Activated T-helper 1 cell treated with anti-CD3 and anti-CD28 coated beads, Interleukin-12 subunit alpha, Interleukin-12 subunit beta, Interleukin-2, Interleukin-4 antibody, amounts not matched to agents 30 ng/mL and 10 ng/mL and 1 ng/mL, durations not matched to agents 14 hours and 24 hours and 36 hours (primary cell): ENCODE data around the gene CDH13. TPM values are rescaled to one million over a fixed set of nuclear protein-coding genes. Genes with fewer than 3 reads are reported as not detected.

Source experiments
- DNase-seq: peaks from one replicate; pipeline ENCODE4 v3.0.0; 2021; ENCODE audit warnings: low spot score
- H3K27ac Mint-ChIP-seq: one replicate; pipeline ENCODE4 v1.8.0; 2021; ENCODE audit warnings: mild to moderate bottlenecking, mixed read lengths
- H3K27me3 Mint-ChIP-seq: one replicate; pipeline ENCODE4 v1.8.0; 2022; ENCODE audit warnings: mild to moderate bottlenecking, moderate library complexity, mixed read lengths; ENCODE audit not compliant: insufficient read depth
- H3K36me3 Mint-ChIP-seq: one replicate; pipeline ENCODE4 v1.8.0; 2021; ENCODE audit warnings: low read depth, mixed read lengths
- H3K4me1 Mint-ChIP-seq: one replicate; pipeline ENCODE4 v1.8.0; 2021; ENCODE audit warnings: low read depth, mixed read lengths
- H3K4me3 Mint-ChIP-seq: one replicate; pipeline ENCODE4 v1.8.0; 2021; ENCODE audit warnings: mild to moderate bottlenecking, moderate library complexity, mixed read lengths
- H3K9me3 Mint-ChIP-seq: one replicate; pipeline ENCODE4 v1.8.0; 2021; ENCODE audit warnings: mixed read lengths
- intact Hi-C: fragments of 100-400 bp; cut with micrococcal nuclease; formaldehyde crosslinking; loops from one replicate; pipeline ENCODE4 v1.15.1; 2024
- total RNA-seq: library from RNA; stranded (reverse); gene quantifications from 2 replicates; pipeline ENCODE4 v1.2.3, GENCODE V29; 2022

Gene CDH13
- total RNA-seq, 1 donor from 2014 or later = not detected

GRCh38 chr16:83040174-83040573, 413.4 kb downstream of the CDH13 start:
- Mint-ChIP-seq H3K4me3 (no peak overlapping the region), H3K27ac (no peak overlapping the region), H3K4me1 (no peaks in the 10 kb centered on the region), H3K27me3 (no peaks in the 10 kb centered on the region), H3K36me3 (no peaks in the 10 kb centered on the region), H3K9me3 (peaks cover 2% of the 10 kb centered on the region)
- no peak for DNase-seq
- intact Hi-C loops = no loop called here

- Mint-ChIP-seq H3K36me3 (no peaks in the 10 kb centered on the region), H3K9me3 (peaks cover 4% of the 10 kb centered on the region), H3K27ac (no peak overlapping the region), H3K4me3 (no peak overlapping the region), H3K4me1 (no peaks in the 10 kb centered on the region), H3K27me3 (no peaks in the 10 kb centered on the region)
- intact Hi-C loops = no loop called here
- DNase-seq = no peak
These were observed 417.8 kb downstream of the CDH13 start for GRCh38 chr16:83044589-83044988.

DNA sequence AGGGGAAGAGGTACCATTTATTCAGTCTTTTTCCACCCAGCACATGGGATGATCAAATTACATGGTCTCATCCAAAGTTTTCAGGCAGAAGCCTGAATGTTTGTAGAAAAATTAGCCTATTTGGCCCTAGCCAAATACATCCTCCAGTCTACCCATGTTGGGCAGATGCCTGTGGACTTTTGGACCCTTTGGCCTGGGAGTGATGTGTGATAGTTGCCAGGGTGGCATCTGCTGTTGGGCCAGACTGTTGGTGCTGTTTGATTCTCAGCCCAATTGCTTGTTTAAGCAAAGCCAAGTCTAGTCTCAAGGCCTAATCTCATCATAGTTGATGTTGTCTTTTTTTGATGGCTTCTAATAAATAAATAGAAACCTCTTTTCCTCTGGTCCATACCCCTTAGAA, 419.0 kb downstream of the CDH13 start:
- no peak overlapping the region for H3K27ac Mint-ChIP-seq

GRCh38 chr16:83046664-83047063, 419.9 kb downstream of the CDH13 start:
- no peaks in the 10 kb centered on the region for H3K27me3 Mint-ChIP-seq
- H3K4me1 Mint-ChIP-seq = no peaks in the 10 kb centered on the region
- no peak overlapping the region for H3K27ac Mint-ChIP-seq
- no peak overlapping the region for H3K4me3 Mint-ChIP-seq
- DNase-seq = no peak
- peaks cover 15% of the 10 kb centered on the region for H3K9me3 Mint-ChIP-seq
- intact Hi-C loops = no loop called here
- H3K36me3 Mint-ChIP-seq = no peaks in the 10 kb centered on the region

More for the DNA sequence above, 419.0 kb downstream of the CDH13 start:
- H3K9me3 Mint-ChIP-seq = peaks cover 10% of the 10 kb centered on the region
- no peak overlapping the region for H3K4me3 Mint-ChIP-seq
- H3K27me3 Mint-ChIP-seq = no peaks in the 10 kb centered on the region
- no peak for DNase-seq
- intact Hi-C loops = no loop called here
- no peaks in the 10 kb centered on the region for H3K36me3 Mint-ChIP-seq
- no peaks in the 10 kb centered on the region for H3K4me1 Mint-ChIP-seq

- Mint-ChIP-seq H3K36me3 (no peaks in the 10 kb centered on the region), H3K9me3 (peaks cover 15% of the 10 kb centered on the region), H3K4me3 (no peak overlapping the region), H3K27ac (no peak overlapping the region), H3K27me3 (no peaks in the 10 kb centered on the region), H3K4me1 (no peaks in the 10 kb centered on the region)
- intact Hi-C loops = no loop called here
- DNase-seq = no peak
These were observed 424.7 kb downstream of the CDH13 start for GRCh38 chr16:83051451-83051850.

- no peak overlapping the region for H3K4me3 Mint-ChIP-seq
- H3K9me3 Mint-ChIP-seq = peaks cover 11% of the 10 kb centered on the region
- peaks cover 3% of the 10 kb centered on the region for H3K27me3 Mint-ChIP-seq
- no peaks in the 10 kb centered on the region for H3K4me1 Mint-ChIP-seq
- intact Hi-C loops = no loop called here
- H3K27ac Mint-ChIP-seq = no peak overlapping the region
- no peaks in the 10 kb centered on the region for H3K36me3 Mint-ChIP-seq
- no peak for DNase-seq
These were observed 427.5 kb downstream of the CDH13 start for GRCh38 chr16:83054283-83054682.

- Mint-ChIP-seq H3K4me3 (no peak overlapping the region), H3K27me3 (peaks cover 3% of the 10 kb centered on the region), H3K27ac (no peak overlapping the region), H3K9me3 (peaks cover 11% of the 10 kb centered on the region), H3K4me1 (no peaks in the 10 kb centered on the region), H3K36me3 (no peaks in the 10 kb centered on the region)
- intact Hi-C loops = no loop called here
- no peak for DNase-seq
These were observed 431.6 kb downstream of the CDH13 start for GRCh38 chr16:83058376-83058775.

DNA sequence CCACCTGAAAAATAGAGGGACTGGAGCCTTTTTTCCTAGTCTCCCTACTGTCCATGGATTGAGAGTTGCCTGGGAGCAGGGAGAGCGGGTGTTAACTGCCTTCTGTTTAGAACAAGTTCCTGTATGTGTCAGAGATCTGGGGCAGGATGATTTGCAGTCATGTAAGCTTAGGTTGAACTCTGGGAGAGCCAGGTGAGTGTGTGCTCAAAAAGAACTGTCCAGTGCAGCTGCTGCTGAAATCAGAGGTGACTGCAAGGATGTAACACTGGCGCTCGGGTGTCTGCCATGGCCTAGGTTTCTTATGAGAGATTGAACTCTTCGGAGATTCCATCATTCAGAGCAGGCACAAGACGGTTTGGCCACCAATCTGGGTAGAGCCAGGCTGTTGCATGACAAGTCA, 432.5 kb downstream of the CDH13 start:
- Mint-ChIP-seq H3K4me3 (no peak overlapping the region), H3K4me1 (no peaks in the 10 kb centered on the region), H3K27me3 (peaks cover 3% of the 10 kb centered on the region), H3K36me3 (no peaks in the 10 kb centered on the region), H3K27ac (no peak overlapping the region), H3K9me3 (peaks cover 16% of the 10 kb centered on the region)
- intact Hi-C loops = no loop called here
- no peak for DNase-seq

- H3K36me3 Mint-ChIP-seq = no peaks in the 10 kb centered on the region
- no peaks in the 10 kb centered on the region for H3K27me3 Mint-ChIP-seq
- H3K27ac Mint-ChIP-seq = no peak overlapping the region
- no peak overlapping the region for H3K4me3 Mint-ChIP-seq
- H3K9me3 Mint-ChIP-seq = peaks cover 25% of the 10 kb centered on the region
- intact Hi-C loops = no loop called here
- no peak for DNase-seq
- H3K4me1 Mint-ChIP-seq = no peaks in the 10 kb centered on the region
These were observed 439.2 kb downstream of the CDH13 start for GRCh38 chr16:83066011-83066410.

GRCh38 chr16:83066881-83067280, 440.1 kb downstream of the CDH13 start:
- Mint-ChIP-seq H3K4me3 (no peak overlapping the region), H3K4me1 (no peaks in the 10 kb centered on the region), H3K36me3 (no peaks in the 10 kb centered on the region), H3K27me3 (no peaks in the 10 kb centered on the region), H3K27ac (no peak overlapping the region), H3K9me3 (peaks cover 24% of the 10 kb centered on the region)
- intact Hi-C loops = no loop called here
- no peak for DNase-seq

- intact Hi-C loops = no loop called here
- H3K27ac Mint-ChIP-seq = no peak overlapping the region
- H3K9me3 Mint-ChIP-seq = peaks cover 14% of the 10 kb centered on the region
- H3K27me3 Mint-ChIP-seq = no peaks in the 10 kb centered on the region
- no peak overlapping the region for H3K4me3 Mint-ChIP-seq
- no peaks in the 10 kb centered on the region for H3K36me3 Mint-ChIP-seq
- H3K4me1 Mint-ChIP-seq = no peaks in the 10 kb centered on the region
- no peak for DNase-seq
These were observed 441.9 kb downstream of the CDH13 start for GRCh38 chr16:83068686-83069085.

DNA sequence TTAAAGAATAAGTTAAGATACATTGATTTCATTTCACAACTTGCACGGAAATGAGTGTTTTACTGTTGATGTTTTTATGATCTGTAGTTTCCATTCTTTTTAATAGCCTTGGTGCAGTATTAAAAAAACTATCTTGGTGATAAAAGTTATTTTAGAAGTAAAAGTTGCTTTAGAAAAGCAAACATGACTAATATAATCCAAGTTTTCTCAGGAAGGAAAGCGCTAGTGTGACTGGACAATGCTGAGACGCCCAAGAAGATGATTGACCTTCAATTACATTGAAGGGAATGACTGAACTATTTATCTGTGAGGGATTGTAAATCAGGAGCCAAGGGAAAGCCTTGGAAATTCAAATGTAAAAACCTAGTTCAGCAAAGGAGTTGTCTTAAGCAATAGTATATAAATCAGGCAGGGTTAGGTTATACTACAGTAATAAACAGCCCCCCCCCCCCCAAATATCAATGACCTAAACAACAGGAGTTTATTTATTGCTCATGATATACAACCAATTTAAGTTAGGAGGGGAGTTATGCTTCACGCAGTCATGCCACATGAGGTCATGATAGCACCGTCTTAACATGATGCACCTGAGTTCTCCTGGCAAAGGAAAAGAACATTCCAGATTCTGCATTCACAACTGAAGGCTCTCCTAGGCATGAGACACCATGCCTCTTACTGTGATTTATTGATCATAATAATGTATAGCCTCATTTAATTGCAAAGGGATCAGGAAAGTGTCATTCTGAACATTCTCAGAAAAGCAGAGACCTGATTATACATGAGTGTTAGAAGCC, 443.8 kb downstream of the CDH13 start:
- no peak overlapping the region for H3K4me3 Mint-ChIP-seq
- H3K27me3 Mint-ChIP-seq = no peaks in the 10 kb centered on the region
- intact Hi-C loops = no loop called here
- H3K27ac Mint-ChIP-seq = no peak overlapping the region
- H3K4me1 Mint-ChIP-seq = no peaks in the 10 kb centered on the region
- H3K9me3 Mint-ChIP-seq = peaks cover 11% of the 10 kb centered on the region
- DNase-seq = no peak
- H3K36me3 Mint-ChIP-seq = no peaks in the 10 kb centered on the region

DNA sequence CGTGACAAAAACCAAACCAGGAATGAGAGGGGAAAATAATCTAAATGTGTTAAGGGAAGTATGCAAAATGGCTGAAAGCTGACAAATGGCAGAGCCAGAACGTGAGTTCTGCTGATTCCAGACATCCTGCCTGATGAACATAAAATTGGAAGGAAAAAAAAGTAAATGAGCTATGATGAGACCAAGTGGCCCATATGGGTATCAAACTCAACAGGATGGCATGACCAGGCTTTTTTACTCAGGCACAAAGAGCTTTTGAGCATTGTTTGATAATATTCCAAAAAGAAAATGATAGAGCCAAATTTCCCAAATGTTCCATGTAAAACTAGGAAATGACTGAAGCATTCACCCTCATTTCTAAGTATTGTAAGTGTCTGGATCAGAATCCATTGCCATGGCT, 449.2 kb downstream of the CDH13 start:
- no peaks in the 10 kb centered on the region for H3K36me3 Mint-ChIP-seq
- no peak overlapping the region for H3K4me3 Mint-ChIP-seq
- intact Hi-C loops = no loop called here
- no peaks in the 10 kb centered on the region for H3K4me1 Mint-ChIP-seq
- H3K9me3 Mint-ChIP-seq = peaks cover 6% of the 10 kb centered on the region
- H3K27ac Mint-ChIP-seq = no peak overlapping the region
- no peaks in the 10 kb centered on the region for H3K27me3 Mint-ChIP-seq
- no peak for DNase-seq

DNA sequence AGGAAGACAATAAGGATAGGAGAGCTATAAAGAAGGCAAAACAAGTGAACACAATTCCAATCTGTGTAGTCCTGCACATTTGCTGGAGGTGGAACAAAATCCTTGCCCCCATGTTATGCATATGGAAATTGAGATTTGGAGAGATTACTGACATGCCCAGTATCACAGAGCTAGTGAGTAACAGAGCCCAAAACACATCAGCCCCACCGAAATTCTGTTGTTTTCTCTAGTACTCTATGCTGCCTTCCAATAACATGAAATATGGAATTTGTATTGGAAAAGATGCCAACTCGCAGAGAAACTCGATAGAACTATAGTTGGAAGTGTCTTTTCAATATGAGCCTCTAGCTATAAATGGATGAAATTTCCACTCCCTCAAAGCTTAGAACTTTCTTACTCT, 456.6 kb downstream of the CDH13 start:
- intact Hi-C loops = no loop called here
- no peak for DNase-seq
- Mint-ChIP-seq H3K9me3 (peaks cover 8% of the 10 kb centered on the region), H3K27ac (no peak overlapping the region), H3K4me1 (no peaks in the 10 kb centered on the region), H3K27me3 (no peaks in the 10 kb centered on the region), H3K4me3 (no peak overlapping the region), H3K36me3 (no peaks in the 10 kb centered on the region)
